Measurements from ENCODE around the gene ZMYND10. TPM values are rescaled to one million over a fixed set of nuclear protein-coding genes. Genes with fewer than 3 reads are reported as not detected.

Gene ZMYND10
- total RNA-seq, 1 donor from 2014 or later: 0.39 TPM

DNA sequence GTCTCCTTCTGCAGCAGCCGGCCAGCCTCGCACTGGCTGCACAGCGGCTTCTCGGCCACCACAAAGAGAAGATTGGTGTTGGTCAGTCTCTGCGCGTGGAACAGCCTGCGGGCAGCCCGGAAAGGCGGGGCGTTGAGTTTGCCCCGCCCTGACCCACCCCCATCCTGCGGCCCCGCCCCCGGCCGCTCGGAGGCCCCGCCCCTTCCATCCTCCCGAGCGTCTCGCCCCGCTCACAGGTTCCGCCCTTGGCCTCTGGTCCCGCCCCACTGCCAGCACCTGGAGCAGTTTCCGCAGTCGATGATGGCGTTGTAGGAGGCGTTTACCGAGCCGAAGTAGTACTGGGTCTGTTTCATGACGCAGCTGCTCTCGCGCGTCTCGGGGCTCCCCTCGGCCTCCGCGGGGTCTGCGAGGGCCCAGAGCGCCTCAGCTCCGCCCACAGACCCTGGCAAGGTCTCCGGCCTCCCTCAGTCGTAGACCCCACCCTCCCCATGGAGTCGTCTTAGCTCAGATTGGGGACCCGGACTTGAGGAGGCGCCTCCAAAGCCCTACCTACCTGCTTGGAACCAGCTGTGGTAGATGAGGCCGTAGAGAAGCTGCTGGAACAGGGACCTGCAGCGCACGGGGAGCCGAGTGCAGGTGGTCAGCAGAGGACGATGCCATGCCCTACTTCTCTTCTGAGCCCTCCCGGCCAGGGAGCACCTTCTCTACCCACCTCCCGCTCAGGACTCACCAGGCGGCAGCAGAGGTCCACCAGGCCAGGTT lies 19.7 kb upstream of the ZMYND10 start:
- H3K27ac Mint-ChIP-seq (ENCODE audit: unreplicated experiment): no peak overlapping the region
- H3K27me3 Mint-ChIP-seq (ENCODE audit: low read depth, unreplicated experiment): peaks cover 28% of the 10 kb centered on the region
- H3K27me3 ChIP-seq (ENCODE audit: insufficient read depth, low read length): peaks cover 3% of the 10 kb centered on the region
- no peak overlapping the region for H3K27ac ChIP-seq (ENCODE audit: low read depth, low read length)
- H3K9ac ChIP-seq (ENCODE audit: low read length): no peak overlapping the region
- peak overlapping the region; percentile 51 for H3K4me3 ChIP-seq (ENCODE audit: insufficient read depth, low read depth, low read length)
- no peak for FAIRE-seq
- no peaks in the 10 kb centered on the region for H4K20me1 ChIP-seq (ENCODE audit: insufficient read depth, low read length)
- peaks cover 3% of the 10 kb centered on the region for H3K4me1 ChIP-seq (ENCODE audit: insufficient read depth, low read length)
- H3K36me3 ChIP-seq (ENCODE audit: insufficient read depth, low read length): no peaks in the 10 kb centered on the region
- DNase-seq (ENCODE audit: low read depth): peak; percentile 30
- peak overlapping the region; percentile 96 for H2AFZ ChIP-seq (ENCODE audit: low read depth, low read length)
- H3K79me2 ChIP-seq (ENCODE audit: insufficient read depth, low read length): no peaks in the 10 kb centered on the region
- no peaks in the 10 kb centered on the region for H3K9me3 ChIP-seq (ENCODE audit: insufficient read depth, low read depth, low read length)
- H3K4me3 Mint-ChIP-seq (ENCODE audit: unreplicated experiment): peak overlapping the region; percentile 78
- H3K4me1 Mint-ChIP-seq (ENCODE audit: low read depth, unreplicated experiment): no peaks in the 10 kb centered on the region
- no peak for TF ChIP-seq CTCF (IDR thresholded peaks at IDR 0.05; ENCODE audit: insufficient read depth, low read depth, low read length)
- no peak for TF ChIP-seq EZH2 (IDR thresholded peaks at IDR 0.05; ENCODE audit: insufficient read depth, low read length)
- no peaks in the 10 kb centered on the region for H3K9me3 Mint-ChIP-seq (ENCODE audit: unreplicated experiment)
- H3K36me3 Mint-ChIP-seq (ENCODE audit: low read depth, unreplicated experiment): no peaks in the 10 kb centered on the region
- peak overlapping the region; percentile 84 for H3K4me2 ChIP-seq (ENCODE audit: low read length)

GRCh38 chr3:50364573-50365079 lies 19.1 kb upstream of the ZMYND10 start:
- H2AFZ ChIP-seq (ENCODE audit: low read depth, low read length): peak overlapping the region; percentile 81
- H3K4me1 ChIP-seq (ENCODE audit: insufficient read depth, low read length): peaks cover 5% of the 10 kb centered on the region
- Mint-ChIP-seq H3K4me1 (ENCODE audit: low read depth, unreplicated experiment) (no peaks in the 10 kb centered on the region), H3K4me3 (ENCODE audit: unreplicated experiment) (peak overlapping the region; percentile 73), H3K9me3 (ENCODE audit: unreplicated experiment) (no peaks in the 10 kb centered on the region), H3K36me3 (ENCODE audit: low read depth, unreplicated experiment) (no peaks in the 10 kb centered on the region), H3K27me3 (ENCODE audit: low read depth, unreplicated experiment) (peaks cover 28% of the 10 kb centered on the region), H3K27ac (ENCODE audit: unreplicated experiment) (no peak overlapping the region)
- no peaks in the 10 kb centered on the region for H4K20me1 ChIP-seq (ENCODE audit: insufficient read depth, low read length)
- no peaks in the 10 kb centered on the region for H3K79me2 ChIP-seq (ENCODE audit: insufficient read depth, low read length)
- no peaks in the 10 kb centered on the region for H3K9me3 ChIP-seq (ENCODE audit: insufficient read depth, low read depth, low read length)
- H3K4me3 ChIP-seq (ENCODE audit: insufficient read depth, low read depth, low read length): peak overlapping the region; percentile 50
- H3K4me2 ChIP-seq (ENCODE audit: low read length): peak overlapping the region; percentile 84
- peaks cover 3% of the 10 kb centered on the region for H3K27me3 ChIP-seq (ENCODE audit: insufficient read depth, low read length)
- H3K9ac ChIP-seq (ENCODE audit: low read length): peak overlapping the region; percentile 66
- DNase-seq (ENCODE audit: low read depth): peak; percentile 16
- no peak overlapping the region for H3K27ac ChIP-seq (ENCODE audit: low read depth, low read length)
- TF ChIP-seq EZH2 (IDR thresholded peaks at IDR 0.05; ENCODE audit: insufficient read depth, low read length) (no peak), CTCF (IDR thresholded peaks at IDR 0.05; ENCODE audit: insufficient read depth, low read depth, low read length) (no peak)
- no peak for FAIRE-seq
- no peaks in the 10 kb centered on the region for H3K36me3 ChIP-seq (ENCODE audit: insufficient read depth, low read length)

GRCh38 chr3:50359760-50360110 lies 14.2 kb upstream of the ZMYND10 start:
- DNase-seq (ENCODE audit: low read depth) (no peak), FAIRE-seq (no peak)
- Histone ChIP-seq H3K27me3 (ENCODE audit: insufficient read depth, low read length) (no peaks in the 10 kb centered on the region), H3K27ac (ENCODE audit: low read depth, low read length) (no peak overlapping the region), H3K79me2 (ENCODE audit: insufficient read depth, low read length) (peaks cover 47% of the 10 kb centered on the region), H3K9ac (ENCODE audit: low read length) (peak overlapping the region; percentile 94), H4K20me1 (ENCODE audit: insufficient read depth, low read length) (peaks cover 40% of the 10 kb centered on the region), H3K36me3 (ENCODE audit: insufficient read depth, low read length) (no peaks in the 10 kb centered on the region), H3K4me1 (ENCODE audit: insufficient read depth, low read length) (peaks cover 35% of the 10 kb centered on the region), H3K9me3 (ENCODE audit: insufficient read depth, low read depth, low read length) (no peaks in the 10 kb centered on the region), H2AFZ (ENCODE audit: low read depth, low read length) (peak overlapping the region; percentile 79), H3K4me3 (ENCODE audit: insufficient read depth, low read depth, low read length) (peak overlapping the region; percentile 73), H3K4me2 (ENCODE audit: low read length) (peak overlapping the region; percentile 98)
- Mint-ChIP-seq H3K9me3 (ENCODE audit: unreplicated experiment) (no peaks in the 10 kb centered on the region), H3K4me3 (ENCODE audit: unreplicated experiment) (peak overlapping the region; percentile 90), H3K36me3 (ENCODE audit: low read depth, unreplicated experiment) (peaks cover 10% of the 10 kb centered on the region), H3K4me1 (ENCODE audit: low read depth, unreplicated experiment) (peaks cover 22% of the 10 kb centered on the region), H3K27me3 (ENCODE audit: low read depth, unreplicated experiment) (peaks cover 4% of the 10 kb centered on the region), H3K27ac (ENCODE audit: unreplicated experiment) (peak overlapping the region; percentile 62)
- TF ChIP-seq EZH2 (IDR thresholded peaks at IDR 0.05; ENCODE audit: insufficient read depth, low read length) (no peak), CTCF (IDR thresholded peaks at IDR 0.05; ENCODE audit: insufficient read depth, low read depth, low read length) (no peak)

All from astrocyte (in vitro differentiated cells and primary cell).